Liver (tissue), 3 donors: Measurements from ENCODE around the gene PLEKHA7.

Experiments
- CTCF ChIP-seq: fragments of 150-350 bp; IDR thresholded peaks from 2 replicates; pipeline ENCODE4 v1.5.1; 2017; ENCODE audit warnings: improper control_type of control experiment, low read depth, low read length; ENCODE audit not compliant: missing input control
- GABPA ChIP-seq, 2 donors: IDR thresholded peaks in 1 of 2; conservative IDR thresholded peaks in 1 of 2; 2 replicates each; pipeline ENCODE4 v1.6.1; 2016; ENCODE audit warnings: antibody characterized with exemption in 2 of 2, mild to moderate bottlenecking in 1 of 2, moderate library complexity in 1 of 2
- MAX ChIP-seq: IDR thresholded peaks from 2 replicates; pipeline ENCODE4 v1.6.1; 2016; ENCODE audit warnings: antibody characterized with exemption
- RAD21 ChIP-seq, 2 donors: IDR thresholded peaks; 2 replicates each; pipeline ENCODE4 v1.6.1; 2016; ENCODE audit warnings: antibody characterized with exemption in 2 of 2, mild to moderate bottlenecking in 2 of 2
- RXRA ChIP-seq, 2 donors: IDR thresholded peaks; 2 replicates each; pipeline ENCODE4 v1.6.1; 2017 to 2018; ENCODE audit warnings: antibody characterized with exemption in 2 of 2, mild to moderate bottlenecking in 1 of 2
- SP1 ChIP-seq: IDR thresholded peaks from 2 replicates; pipeline ENCODE4 v1.6.1; 2018; ENCODE audit warnings: antibody characterized with exemption, mild to moderate bottlenecking
- TAF1 ChIP-seq: conservative IDR thresholded peaks from 2 replicates; pipeline ENCODE4 v1.6.1; 2016; ENCODE audit warnings: antibody characterized with exemption, mild to moderate bottlenecking
- YY1 ChIP-seq: IDR thresholded peaks from 2 replicates; pipeline ENCODE4 v1.6.1; 2016; ENCODE audit warnings: antibody characterized with exemption, mild to moderate bottlenecking
- donor health status: healthy.
- donor health status: healthy.

- TF ChIP-seq CTCF (no peak), SP1 (no peak), TAF1 (no peak), RXRA (IDR thresholded peaks at IDR 0.05) (no peak), GABPA (IDR thresholded peaks at IDR 0.05 in 1 of 2, conservative IDR thresholded peaks at IDR 0.05 in 1 of 2) (no peak), YY1 (no peak), MAX (no peak), RAD21 (IDR thresholded peaks at IDR 0.05) (no peak)
These were observed 160.4 kb downstream of the PLEKHA7 start for GRCh38 chr11:16853859-16854258.
